H1 (cell line): ENCODE results near the gene TMEM140.

Experiments
- ATF2 ChIP-seq: IDR thresholded peaks from 2 replicates; pipeline ENCODE4 v1.6.1; 2012; ENCODE audit warnings: low read length, inconsistent platforms
- CHD1 ChIP-seq: IDR thresholded peaks from 2 replicates; pipeline ENCODE4 v1.6.1; 2012; ENCODE audit warnings: low read depth, low read length, improper control_type of control experiment
- EZH2 ChIP-seq: fragments of 200-600 bp; sonication (generic); IDR thresholded peaks from 2 replicates; pipeline ENCODE4 v1.7.1; 2012; ENCODE audit warnings: low read depth, mild to moderate bottlenecking, moderate library complexity, low read length, inconsistent platforms; ENCODE audit not compliant: severe bottlenecking
- GABPA ChIP-seq: IDR thresholded peaks from 2 replicates; pipeline ENCODE4 v1.6.1; 2011; ENCODE audit warnings: mild to moderate bottlenecking, low read length, moderate library complexity, borderline replicate concordance; ENCODE audit not compliant: insufficient read depth
- MAX ChIP-seq: IDR thresholded peaks from 2 replicates; pipeline ENCODE4 v1.6.1; 2012; ENCODE audit warnings: inconsistent platforms
- POLR2A ChIP-seq, 2 experiments: IDR thresholded peaks; 1 replicate in 1 of 2; 2 replicates in 1 of 2; pipeline ENCODE4 v1.6.1; 2011; ENCODE audit warnings: low read depth in 2 of 2, low read length in 2 of 2, mild to moderate bottlenecking in 2 of 2; ENCODE audit errors: control extremely low read depth in 1 of 2
- POLR2AphosphoS5 ChIP-seq: IDR thresholded peaks from 2 replicates; pipeline ENCODE4 v1.6.1; 2011; ENCODE audit warnings: low read depth, low read length
- RAD21 ChIP-seq, 2 experiments: IDR thresholded peaks in 1 of 2; conservative IDR thresholded peaks in 1 of 2; 2 replicates each; pipeline ENCODE4 v1.6.1; 2011; ENCODE audit warnings: low read depth in 2 of 2, low read length in 2 of 2, improper control_type of control experiment in 1 of 2, inconsistent platforms in 1 of 2, mild to moderate bottlenecking in 1 of 2, moderate library complexity in 1 of 2
- SIN3A ChIP-seq, 2 experiments: IDR thresholded peaks in 1 of 2; conservative IDR thresholded peaks in 1 of 2; 2 replicates each; pipeline ENCODE4 v1.6.1; 2011 to 2012; ENCODE audit warnings: low read length in 2 of 2, improper control_type of control experiment in 1 of 2, low read depth in 1 of 2, mild to moderate bottlenecking in 1 of 2
- TCF12 ChIP-seq: IDR thresholded peaks from 2 replicates; pipeline ENCODE4 v1.6.1; 2011; ENCODE audit warnings: low read depth, mild to moderate bottlenecking, low read length
- TF ChIP-seq, protein P1 (sequence below), 3 experiments: IDR thresholded peaks; 1 replicate in 2 of 3; 2 replicates in 1 of 3; pipeline versions ENCODE4 v1.5.1 to v1.6.1; 2011; ENCODE audit warnings: low read length in 3 of 3, mild to moderate bottlenecking in 3 of 3, inconsistent platforms in 2 of 3, low read depth in 1 of 3, moderate library complexity in 1 of 3; ENCODE audit not compliant: insufficient read depth in 1 of 3; ENCODE audit errors: control extremely low read depth in 1 of 3

- TF ChIP-seq RAD21 (IDR thresholded peaks at IDR 0.05 in 1 of 2, conservative IDR thresholded peaks at IDR 0.05 in 1 of 2; ENCODE audit: low read depth in 2 of 2, low read length in 2 of 2) = no peak
- TF ChIP-seq GABPA = no peak
- TF ChIP-seq POLR2A (IDR thresholded peaks at IDR 0.05; ENCODE audit: control extremely low read depth in 1 of 2, low read depth in 2 of 2, low read length in 2 of 2) = no peak
- TF ChIP-seq CHD1 = no peak
- no peak for TF ChIP-seq MAX
- TF ChIP-seq SIN3A (conservative IDR thresholded peaks at IDR 0.05 in 1 of 2, IDR thresholded peaks at IDR 0.05 in 1 of 2; ENCODE audit: low read depth in 1 of 2, low read length in 2 of 2) = no peak
- TF ChIP-seq, protein P1, sequence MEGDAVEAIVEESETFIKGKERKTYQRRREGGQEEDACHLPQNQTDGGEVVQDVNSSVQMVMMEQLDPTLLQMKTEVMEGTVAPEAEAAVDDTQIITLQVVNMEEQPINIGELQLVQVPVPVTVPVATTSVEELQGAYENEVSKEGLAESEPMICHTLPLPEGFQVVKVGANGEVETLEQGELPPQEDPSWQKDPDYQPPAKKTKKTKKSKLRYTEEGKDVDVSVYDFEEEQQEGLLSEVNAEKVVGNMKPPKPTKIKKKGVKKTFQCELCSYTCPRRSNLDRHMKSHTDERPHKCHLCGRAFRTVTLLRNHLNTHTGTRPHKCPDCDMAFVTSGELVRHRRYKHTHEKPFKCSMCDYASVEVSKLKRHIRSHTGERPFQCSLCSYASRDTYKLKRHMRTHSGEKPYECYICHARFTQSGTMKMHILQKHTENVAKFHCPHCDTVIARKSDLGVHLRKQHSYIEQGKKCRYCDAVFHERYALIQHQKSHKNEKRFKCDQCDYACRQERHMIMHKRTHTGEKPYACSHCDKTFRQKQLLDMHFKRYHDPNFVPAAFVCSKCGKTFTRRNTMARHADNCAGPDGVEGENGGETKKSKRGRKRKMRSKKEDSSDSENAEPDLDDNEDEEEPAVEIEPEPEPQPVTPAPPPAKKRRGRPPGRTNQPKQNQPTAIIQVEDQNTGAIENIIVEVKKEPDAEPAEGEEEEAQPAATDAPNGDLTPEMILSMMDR (IDR thresholded peaks at IDR 0.05; ENCODE audit: control extremely low read depth in 1 of 3, insufficient read depth in 1 of 3, low read depth in 1 of 3, low read length in 3 of 3) = no peak
- TF ChIP-seq POLR2AphosphoS5 = no peak
- no peak for TF ChIP-seq EZH2
- TF ChIP-seq ATF2 = no peak
- no peak for TF ChIP-seq TCF12
Measured at GRCh38 chr7:135213831-135214230, 66.0 kb downstream of the TMEM140 start.
